SHP77 treated with DMSO at 0.1 percent for 48 hours (cell line): ENCODE measurements around the gene MEIS1.

Experiments used
- DNase-seq: peaks from one replicate; lab custom pipeline; 2025; lab: John Stamatoyannopoulos, UW

MEIS1 gene

DNA sequence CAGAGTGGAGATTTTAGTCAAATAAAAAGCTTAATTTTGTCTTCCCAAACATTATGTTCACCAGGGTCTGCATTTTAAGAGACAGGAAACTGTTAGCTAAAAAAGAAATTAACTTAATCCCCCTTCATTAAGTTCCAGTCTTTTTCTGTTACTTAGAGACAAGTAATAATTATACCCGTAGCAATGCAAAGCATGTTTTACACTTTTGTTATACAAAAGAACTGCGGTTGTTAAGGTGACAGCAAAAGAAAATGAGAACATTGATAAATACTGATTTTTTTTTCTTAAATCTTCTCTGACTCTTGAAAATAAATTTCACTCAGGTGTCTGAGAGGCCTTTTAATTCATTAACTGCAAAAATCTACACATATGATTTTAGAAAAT lies 101.4 kb downstream of the MEIS1 start:
- DNase-seq: no peak

DNA sequence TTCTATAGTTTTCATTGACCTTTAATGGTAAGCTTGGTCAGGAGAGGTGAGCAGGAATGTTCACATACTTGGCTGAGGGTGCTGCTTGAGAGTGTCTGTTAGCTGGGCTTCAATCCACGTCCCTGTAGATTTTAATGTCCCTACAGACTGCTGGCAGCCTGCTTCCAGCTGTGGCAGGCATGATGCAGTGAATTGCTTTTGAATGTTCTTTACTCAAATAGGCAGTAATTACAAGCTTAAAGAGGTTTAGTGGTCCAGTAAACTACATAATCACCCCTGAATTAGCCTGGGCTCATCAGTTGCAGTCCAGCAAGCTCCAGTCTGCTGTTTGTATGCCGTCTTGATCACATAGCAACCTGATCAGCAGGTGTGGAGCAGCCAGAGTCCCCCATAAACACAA lies 102.1 kb downstream of the MEIS1 start:
- DNase-seq: no peak

DNA sequence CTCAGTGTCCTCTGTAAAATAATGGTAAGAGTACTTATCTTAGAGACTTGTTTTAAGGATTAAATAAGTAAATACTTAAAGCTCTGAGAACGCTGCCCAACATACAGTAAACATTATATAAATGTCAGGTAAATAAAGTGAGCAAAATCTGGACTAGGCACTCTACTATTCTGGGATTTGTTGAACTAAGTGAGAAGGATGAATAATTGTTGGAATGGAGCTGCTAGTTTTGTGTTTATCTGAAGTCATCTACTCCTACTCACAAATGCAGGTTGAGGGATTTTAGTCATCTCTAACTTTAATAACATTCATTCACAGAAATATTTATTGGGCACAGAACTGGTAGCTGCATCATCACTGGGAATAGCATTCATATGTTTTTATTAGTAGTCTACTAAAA lies 103.4 kb downstream of the MEIS1 start:
- no peak for DNase-seq

DNA sequence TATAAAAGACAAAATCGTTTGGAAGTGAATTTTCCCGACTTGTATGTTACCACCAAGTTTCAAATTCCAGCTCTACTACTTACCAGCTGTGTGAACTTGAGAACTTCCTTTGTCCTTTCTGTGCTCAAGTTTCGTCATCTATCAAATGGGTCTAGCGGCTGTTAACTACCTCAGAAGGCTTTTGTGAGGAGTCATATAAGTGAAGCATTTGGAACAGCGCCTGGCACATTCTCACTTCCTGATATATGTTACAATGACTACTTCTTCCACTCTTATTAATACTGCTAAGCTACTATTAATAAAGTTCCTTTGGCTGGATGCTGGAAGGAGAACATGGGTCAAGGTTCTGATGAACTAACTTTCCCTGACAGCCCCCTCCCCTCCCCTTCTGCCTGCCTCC lies 104.5 kb downstream of the MEIS1 start:
- DNase-seq: no peak

DNA sequence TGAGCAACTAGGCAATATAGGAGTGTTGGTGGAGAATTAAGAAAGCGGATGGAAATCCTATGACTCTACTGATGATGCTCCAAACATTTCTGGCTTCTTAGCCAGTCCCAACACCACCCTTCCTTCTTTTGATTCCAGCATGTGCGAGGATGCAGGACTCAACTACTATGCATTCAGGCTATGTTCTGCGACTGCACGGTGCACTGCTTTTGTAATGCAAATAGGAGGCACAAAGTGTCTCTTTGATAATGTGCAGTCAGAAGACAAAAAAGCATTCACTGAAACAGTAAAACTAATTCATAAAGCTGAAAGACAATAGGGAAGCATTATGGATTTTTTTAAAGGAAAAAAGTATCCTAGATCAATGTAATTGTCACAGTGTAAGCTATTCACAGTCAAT lies 106.7 kb downstream of the MEIS1 start:
- DNase-seq: no peak

DNA sequence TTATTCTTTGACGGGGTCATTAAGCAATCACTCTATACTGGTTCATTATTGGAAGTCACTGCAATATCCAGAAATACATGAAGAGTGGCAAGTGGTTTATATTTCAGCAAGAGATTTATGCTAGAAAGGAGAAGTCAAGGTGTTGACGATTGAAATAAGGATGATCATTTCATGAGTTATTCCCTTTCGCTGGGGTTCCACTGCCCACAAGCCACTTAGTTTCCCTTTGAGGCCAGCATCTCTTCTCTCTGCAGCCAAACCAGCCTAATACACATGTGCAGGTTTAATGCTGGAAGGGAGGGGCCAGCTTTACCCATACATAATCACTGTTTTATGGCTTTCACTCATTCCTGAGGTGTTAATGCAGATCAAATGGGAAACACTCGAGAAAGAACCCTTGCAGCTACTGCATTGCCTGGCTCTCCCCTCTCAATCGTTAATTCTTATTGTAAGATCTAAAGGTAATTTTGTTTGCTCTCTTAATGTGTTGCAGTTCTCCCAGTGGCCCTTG lies 108.4 kb downstream of the MEIS1 start:
- DNase-seq: no peak

DNA sequence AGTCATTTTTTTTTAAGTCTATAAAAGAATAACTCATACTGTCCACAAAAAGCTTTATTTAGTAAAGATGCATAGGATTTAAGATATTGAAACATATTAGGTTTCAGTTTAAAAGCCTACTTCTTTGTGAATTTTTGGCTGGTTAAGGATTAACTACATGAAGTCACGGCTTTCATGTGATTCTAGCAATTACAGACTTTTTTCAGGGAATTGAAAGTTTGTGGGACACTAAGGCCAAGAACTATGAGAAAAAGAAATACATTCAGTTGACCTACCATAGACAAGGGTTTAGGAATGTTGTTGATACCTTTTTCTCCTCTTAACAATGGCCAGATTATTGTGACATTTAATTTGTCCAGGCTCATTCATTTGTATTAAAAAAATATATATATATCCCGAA lies 109.3 kb downstream of the MEIS1 start:
- no peak for DNase-seq

DNA sequence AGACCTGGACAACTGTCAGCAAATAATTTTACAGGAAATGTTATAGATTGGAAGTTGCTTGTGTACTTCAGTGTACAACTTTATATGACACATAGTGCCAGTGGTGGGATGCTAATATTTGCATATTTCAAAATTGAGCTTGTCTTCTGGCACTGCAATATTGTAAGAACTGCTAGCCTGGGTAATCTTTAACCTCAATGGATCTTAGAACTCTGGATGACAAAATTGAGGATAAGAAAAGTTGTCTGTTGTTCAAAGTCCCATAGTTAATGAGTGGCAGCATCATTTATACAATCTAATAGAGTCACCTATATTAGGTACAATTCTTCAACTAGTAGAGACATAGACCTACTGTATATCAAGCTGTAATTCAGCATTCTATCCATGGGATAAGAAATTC lies 110.3 kb downstream of the MEIS1 start:
- no peak for DNase-seq

DNA sequence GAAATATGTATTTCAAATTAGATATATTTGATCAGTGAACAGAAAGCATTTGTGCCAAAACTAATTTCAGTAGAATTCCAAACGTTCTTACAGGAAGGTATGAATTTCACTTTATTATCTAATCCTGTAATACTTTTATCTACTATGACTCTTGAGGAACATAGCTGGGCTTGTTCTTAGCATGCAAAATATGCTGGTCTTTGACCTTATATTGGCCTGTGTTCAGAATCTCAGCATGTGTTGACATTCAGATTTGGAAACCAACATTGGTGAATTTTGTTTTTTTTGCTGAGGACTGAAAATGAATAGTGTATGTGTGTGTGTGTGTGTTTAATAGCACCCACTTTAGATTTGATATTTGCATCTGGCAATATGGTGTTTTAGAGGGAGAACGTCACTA lies 112.2 kb downstream of the MEIS1 start:
- DNase-seq: no peak

DNA sequence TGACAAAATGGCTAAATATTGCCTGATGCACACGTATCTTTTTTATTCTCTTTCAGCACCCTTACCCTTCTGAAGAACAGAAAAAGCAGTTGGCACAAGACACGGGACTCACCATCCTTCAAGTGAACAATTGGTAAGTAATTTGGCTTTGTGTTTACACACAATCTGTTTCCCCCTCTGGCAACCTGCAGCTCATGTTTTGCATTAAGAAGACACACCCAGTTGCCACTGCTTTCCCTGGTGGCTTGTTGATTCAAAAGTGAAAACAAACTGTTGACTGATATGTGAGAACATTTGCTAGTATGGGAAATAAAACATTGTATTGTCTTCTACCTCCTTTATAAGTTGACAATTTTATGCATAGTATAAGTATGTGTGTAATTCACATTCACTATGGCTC lies 113.0 kb downstream of the MEIS1 start:
- DNase-seq: no peak

DNA sequence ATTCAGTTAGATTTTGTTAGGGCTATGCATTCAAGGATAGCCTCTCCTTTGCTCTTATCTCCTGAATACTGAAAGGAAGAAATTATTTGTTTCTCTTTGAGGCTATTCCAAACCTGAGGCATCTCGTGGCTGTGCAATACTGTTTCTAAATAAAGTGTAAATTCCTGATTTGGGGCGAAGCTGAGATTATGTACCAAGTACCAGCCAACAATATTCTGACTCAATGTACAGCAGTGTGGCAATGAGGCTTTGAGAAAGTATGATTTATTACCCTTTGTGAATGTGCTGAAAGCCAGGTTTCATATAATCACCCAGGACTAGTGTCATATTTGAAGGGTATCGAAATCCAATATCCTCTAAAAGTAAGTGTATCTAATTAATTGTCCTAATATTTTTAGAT lies 113.5 kb downstream of the MEIS1 start:
- no peak for DNase-seq

DNA sequence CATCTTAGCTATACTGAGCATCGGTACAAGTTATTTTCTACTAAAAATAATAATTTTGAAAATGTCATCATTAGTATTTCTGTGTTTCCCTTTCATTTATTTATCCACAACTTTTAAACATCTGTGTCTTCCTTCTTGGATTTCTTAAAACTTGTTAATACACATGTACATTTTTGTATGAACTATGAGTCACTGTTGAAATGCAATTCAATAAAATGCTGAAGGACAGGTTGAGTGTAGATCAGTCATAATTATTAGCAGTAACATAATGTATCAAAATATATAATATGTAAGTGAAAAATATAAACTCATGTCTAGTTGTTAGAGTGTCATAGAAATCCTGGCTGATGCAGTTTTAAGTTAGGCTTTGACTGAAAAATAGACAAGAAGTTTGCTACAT lies 115.9 kb downstream of the MEIS1 start:
- no peak for DNase-seq

DNA sequence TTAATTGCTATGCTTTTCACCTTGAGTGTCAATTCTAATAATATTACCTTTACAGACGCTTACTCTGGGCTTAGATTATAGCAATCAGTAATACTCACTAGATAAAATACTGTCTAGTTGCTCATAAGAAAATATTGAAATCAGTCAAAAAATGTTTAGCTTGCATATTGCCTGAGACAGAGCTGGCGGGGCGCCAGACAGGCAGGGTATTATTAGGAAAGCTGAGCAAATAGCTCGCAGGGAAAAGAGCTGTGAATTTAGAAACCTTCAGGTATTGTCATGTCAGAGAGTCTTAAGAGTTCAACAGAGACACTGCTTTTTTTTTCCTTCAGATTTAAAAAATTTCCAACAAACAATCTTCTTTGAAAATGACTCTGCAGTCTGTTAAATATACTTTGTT lies 118.4 kb downstream of the MEIS1 start:
- DNase-seq: peak; percentile 51

DNA sequence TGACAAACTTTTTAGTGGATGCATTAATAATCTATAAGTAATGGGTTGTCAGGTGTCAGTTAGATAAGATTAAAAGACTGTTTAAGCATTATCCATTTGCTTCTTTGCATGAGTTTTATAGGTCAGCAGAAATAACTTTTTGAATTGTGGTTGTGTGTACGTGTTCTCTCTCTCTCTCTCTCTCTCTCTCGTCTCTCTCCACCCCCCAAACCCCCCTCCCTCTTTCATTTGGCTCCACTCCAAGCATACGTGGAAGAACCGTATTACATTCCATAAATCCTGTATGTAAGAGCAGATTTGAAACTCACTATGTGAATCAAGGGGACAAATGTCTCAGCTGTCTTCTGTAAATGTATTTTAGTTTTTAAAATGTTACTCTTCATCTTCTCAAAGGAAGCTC lies 120.2 kb downstream of the MEIS1 start:
- DNase-seq: no peak

DNA sequence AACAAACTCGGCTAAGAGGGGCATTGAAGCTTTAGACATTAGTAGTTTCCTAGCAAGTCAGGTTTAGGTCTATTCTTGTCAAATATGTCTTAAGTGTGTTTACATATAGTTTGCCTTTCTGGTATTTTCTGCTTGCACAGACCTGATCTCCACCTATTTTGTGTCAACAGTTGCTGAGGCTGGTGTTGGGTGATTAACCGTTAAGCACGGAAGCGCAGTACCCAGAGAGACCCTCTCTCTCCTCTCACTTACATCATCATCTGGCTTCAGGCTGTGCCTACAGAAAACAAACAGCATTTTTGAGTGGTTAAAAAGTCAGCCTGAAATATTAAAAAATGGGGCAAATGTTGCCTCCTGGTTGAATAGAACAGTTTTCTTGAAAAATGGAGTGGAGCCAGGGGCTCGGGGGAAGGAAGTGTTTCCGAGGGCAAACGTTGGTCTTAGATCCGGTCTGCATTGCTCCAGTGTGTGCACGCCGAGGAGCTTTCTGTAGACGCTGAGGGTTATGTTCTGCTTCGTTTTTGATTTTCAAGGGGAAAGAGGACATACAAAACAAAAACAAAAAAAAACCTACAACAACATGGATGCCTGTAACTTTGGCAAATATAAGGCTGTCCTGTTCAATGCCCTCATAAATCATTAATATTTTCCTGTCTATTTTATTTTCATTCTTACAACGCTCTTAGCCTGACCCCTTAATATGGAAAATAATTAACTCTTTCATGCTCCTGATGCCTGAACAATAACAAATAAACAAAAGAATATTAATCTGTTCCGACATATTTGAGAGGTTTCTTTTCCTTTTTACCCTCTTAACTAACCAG lies 120.8 kb downstream of the MEIS1 start:
- DNase-seq: peak; percentile 59

DNA sequence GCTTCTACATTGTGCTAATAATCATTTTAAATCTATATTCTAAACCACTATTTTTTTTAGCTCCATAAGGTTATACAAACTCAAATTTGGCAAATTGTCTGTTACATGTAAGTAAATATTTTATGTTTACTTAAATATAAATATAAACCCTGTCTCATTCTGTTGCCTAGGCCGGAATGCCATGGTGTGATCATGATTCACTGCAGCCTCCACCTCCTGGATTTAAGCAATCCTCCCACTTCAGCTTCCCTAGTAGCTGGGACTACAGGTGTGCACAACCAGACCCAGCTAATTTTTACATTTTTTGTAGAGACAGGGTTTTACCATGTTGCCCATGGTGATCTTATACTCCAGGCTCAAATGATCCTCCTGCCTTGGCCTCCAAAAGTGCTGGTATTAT lies 124.7 kb downstream of the MEIS1 start:
- no peak for DNase-seq

DNA sequence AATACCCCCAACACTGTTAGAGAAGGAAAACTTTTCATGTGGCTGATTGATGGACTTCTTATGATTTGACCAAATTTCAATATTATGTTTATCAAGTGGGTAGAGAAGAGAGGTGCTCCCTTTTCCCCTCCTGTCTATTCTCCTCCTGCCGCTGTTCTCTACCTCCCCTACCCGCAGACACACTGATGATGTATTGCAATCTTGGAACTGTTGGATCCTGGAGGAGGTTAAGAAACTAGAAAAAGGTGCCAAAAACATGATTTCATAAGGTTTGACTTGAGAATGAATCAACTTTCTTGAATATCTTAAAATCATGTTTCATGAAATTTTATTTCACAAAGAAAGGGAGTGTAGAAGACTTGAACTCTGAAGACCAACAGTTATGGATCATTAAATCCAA lies 125.8 kb downstream of the MEIS1 start:
- DNase-seq: no peak

DNA sequence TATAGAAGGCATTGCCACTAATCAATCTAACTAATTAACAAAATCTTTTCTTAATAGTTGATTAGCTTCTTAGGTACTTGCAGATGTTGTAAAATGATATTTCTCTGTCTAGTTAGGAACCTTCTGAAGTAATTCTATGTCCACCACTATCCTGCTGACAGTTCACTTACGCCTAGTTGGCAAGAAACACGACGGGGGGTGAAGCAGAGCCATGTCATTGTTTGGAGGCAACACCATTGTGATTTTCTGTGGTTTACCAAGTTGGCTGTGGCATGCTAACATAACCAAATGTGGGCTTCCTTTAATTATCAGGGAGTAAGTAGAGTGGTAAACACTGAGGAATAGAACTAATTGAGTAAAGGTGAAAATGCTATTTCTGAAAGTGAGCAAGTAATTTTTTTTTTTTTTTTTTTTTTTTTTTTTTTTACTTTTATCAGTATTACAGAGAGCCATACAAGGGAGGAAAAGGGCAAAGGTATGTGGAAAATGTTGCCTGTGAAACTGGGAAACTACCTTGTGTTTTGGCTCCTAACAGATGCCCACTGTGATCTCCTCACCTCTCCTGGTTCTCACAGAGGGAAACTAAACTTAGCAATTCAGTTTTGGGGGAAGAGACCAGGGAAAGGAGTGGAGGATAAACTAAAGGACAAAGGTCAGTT lies 126.8 kb downstream of the MEIS1 start:
- DNase-seq: no peak

DNA sequence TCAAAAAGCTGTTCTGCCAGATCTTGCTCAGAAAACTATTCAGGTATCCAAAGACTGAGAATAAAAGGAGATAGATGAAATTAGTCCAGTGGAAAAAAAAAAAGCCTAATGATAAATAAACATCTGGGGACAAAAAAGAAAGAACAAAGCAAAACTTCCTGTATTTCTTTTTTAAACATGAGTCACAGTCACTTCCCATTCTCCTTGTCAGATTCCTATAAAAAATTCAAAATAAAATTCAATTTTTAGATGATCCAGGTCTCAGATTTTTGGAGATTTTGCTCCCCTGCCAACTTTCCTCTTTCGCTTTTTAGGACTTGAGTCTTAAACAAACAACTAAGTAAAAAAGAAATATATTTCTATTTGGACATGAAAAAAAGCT lies 127.4 kb downstream of the MEIS1 start:
- no peak for DNase-seq

DNA sequence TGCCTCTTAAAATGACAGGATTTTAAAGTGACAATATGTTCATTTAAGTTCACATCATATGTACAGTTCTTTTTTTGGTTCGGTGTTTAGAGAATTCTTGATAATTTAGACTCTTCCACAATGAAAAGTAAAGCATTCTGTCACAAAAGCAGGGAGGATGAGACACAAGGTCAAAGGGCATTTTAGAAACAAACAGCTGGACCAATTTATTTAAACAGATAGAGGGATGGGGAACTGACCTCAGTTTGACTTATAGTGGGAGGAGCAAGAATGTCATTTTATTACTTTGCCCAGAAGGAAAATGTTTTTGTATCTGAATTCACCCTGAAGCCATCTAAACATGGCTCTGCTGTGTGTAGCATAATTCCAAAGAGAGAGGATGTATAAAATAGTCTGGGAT lies 128.5 kb downstream of the MEIS1 start:
- no peak for DNase-seq

DNA sequence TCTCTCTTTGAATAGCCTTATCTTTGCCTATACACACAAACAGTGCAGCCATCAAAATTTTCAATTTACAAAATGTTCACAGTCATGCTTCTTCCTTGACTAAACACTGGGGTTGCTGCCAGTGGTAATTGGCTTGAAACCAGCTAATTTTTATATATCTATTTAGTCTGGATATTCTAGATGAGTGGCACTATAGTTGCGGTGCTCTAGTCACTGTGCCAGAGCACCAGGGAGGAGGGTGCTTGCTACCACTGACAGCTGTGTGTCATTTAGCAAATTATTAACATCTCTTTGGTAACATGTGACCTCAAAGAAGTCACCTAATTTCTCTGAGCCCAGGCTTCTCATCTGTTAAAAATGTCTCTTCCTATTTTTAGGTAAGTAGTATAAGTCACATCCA lies 130.4 kb downstream of the MEIS1 start:
- DNase-seq: no peak

DNA sequence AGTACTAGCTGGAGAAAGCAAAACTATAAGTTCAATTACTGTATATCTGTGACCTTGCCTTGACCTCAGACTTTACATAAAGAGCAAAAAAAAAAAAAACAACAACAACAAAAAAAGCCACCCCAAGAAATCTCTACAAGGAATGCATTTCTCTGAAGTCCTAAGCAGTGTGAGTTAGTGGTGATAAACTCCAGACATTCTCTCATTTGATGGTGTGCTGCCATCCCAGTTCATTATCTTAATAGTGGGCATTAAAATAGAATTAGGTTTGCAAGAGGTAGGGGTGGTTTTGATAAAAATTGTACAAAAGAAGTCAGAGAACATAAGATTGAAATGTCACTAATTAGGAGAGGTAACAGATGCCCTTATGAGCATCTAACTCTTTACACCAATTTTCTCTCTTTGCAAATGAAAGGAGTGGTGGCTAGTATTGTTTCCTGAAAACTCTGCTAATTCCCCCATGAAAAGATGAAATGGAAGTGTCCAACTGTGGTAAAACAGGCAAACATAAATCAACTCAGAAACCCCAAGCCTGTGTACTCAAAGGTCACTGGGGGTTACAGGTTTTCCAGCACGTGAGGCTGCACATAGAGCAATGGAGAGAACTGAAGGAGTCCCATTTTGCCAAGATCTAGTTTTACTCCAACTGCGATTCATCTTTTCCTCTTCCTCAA lies 131.9 kb downstream of the MEIS1 start:
- DNase-seq: no peak

DNA sequence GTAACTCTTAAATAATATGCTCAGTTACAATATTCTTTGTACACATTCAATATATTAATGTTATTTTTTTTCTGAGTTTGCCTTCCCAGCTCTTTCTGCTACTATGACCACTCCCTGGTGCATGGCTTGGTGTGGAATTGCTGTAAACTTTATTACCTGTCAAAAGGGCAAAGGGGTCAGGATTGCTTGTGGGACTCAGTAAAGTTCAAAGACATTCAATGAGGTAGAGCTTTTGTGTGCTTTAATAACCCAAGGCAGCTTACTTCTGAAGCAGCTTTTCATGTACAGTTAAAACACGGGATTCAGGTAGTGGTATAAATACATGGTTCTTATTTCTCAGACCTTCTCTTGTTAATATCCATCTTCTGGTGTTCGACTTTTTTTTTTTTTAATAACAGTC lies 132.8 kb downstream of the MEIS1 start:
- DNase-seq: no peak
